PFSK-1 (cell line): ENCODE measurements around the gene MRPS10.

Experiments used
- POLR2AphosphoS5 ChIP-seq: IDR thresholded peaks from 2 replicates; pipeline ENCODE4 v1.6.1; 2012; ENCODE audit warnings: low read depth, mild to moderate bottlenecking, control low read depth, low read length, moderate library complexity
- TF ChIP-seq, protein P1 (sequence below), 2 experiments: IDR thresholded peaks; 2 replicates each; pipeline versions ENCODE4 v1.6.1 to v1.8.0; 2011 to 2012; ENCODE audit warnings: low read depth in 2 of 2, low read length in 2 of 2, control low read depth in 1 of 2, inconsistent platforms in 1 of 2, mild to moderate bottlenecking in 1 of 2, moderate library complexity in 1 of 2; ENCODE audit not compliant: insufficient read depth in 1 of 2

DNA sequence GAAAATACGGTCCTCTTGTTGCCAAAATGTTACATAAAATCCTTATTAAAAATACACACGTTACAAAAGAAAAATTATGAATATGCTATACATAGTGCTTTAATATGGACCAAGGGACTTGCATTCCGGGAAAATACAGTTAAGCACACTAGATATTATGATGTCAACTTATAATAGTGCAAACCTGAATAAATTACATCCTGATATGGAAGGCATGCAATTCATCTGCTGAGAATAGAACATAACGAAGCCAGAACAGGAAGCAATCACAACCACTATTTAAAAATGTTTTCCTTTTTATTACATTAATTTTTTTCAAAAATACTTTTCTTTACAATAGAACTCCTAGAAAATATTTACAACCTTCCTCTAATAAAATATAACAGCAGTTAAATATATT is 7.8 kb upstream of the MRPS10 start:
- TF ChIP-seq POLR2AphosphoS5: no peak
- TF ChIP-seq, protein P1, sequence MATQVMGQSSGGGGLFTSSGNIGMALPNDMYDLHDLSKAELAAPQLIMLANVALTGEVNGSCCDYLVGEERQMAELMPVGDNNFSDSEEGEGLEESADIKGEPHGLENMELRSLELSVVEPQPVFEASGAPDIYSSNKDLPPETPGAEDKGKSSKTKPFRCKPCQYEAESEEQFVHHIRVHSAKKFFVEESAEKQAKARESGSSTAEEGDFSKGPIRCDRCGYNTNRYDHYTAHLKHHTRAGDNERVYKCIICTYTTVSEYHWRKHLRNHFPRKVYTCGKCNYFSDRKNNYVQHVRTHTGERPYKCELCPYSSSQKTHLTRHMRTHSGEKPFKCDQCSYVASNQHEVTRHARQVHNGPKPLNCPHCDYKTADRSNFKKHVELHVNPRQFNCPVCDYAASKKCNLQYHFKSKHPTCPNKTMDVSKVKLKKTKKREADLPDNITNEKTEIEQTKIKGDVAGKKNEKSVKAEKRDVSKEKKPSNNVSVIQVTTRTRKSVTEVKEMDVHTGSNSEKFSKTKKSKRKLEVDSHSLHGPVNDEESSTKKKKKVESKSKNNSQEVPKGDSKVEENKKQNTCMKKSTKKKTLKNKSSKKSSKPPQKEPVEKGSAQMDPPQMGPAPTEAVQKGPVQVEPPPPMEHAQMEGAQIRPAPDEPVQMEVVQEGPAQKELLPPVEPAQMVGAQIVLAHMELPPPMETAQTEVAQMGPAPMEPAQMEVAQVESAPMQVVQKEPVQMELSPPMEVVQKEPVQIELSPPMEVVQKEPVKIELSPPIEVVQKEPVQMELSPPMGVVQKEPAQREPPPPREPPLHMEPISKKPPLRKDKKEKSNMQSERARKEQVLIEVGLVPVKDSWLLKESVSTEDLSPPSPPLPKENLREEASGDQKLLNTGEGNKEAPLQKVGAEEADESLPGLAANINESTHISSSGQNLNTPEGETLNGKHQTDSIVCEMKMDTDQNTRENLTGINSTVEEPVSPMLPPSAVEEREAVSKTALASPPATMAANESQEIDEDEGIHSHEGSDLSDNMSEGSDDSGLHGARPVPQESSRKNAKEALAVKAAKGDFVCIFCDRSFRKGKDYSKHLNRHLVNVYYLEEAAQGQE (IDR thresholded peaks at IDR 0.05; ENCODE audit: insufficient read depth in 1 of 2, low read depth in 2 of 2, low read length in 2 of 2): no peak
